Activated T-helper 1 cell treated with anti-CD3 and anti-CD28 coated beads, Interleukin-12 subunit alpha, Interleukin-12 subunit beta, Interleukin-2, Interleukin-4 antibody, amounts not matched to agents 30 ng/mL and 10 ng/mL and 1 ng/mL, durations not matched to agents 14 hours and 24 hours and 36 hours (primary cell): ENCODE results near the gene ZNF680. TPM values are rescaled to one million over a fixed set of nuclear protein-coding genes. Genes with fewer than 3 reads are reported as not detected.

ENCODE experiments used
- total RNA-seq: library from RNA; stranded (reverse); gene quantifications from 2 replicates; pipeline ENCODE4 v1.2.3, GENCODE V29; 2022

Gene ZNF680
- total RNA-seq, 1 donor from 2014 or later, result 8.5 TPM

Other genes starting within 250 kb of the ZNF680 start
- 19.8 and 21.3 TPM in 2 replicates for gene ZNF736, start 249.1 kb downstream of the ZNF680 start, total RNA-seq
- gene ZNF107, start 103.1 kb upstream of the ZNF680 start, total RNA-seq, result 12.6 and 13.5 TPM in 2 replicates
- gene ZNF138, start 231.4 kb upstream of the ZNF680 start, total RNA-seq, result 7.7 and 7.9 TPM in 2 replicates